ENCODE measurements around the gene TNRC6B. TPM values are rescaled to one million over a fixed set of nuclear protein-coding genes. Genes with fewer than 3 reads are reported as not detected.

Gene TNRC6B
- total RNA-seq, 4 donors from 2014 or later = 10.5 to 76.0 (median 37.2) TPM

DNA sequence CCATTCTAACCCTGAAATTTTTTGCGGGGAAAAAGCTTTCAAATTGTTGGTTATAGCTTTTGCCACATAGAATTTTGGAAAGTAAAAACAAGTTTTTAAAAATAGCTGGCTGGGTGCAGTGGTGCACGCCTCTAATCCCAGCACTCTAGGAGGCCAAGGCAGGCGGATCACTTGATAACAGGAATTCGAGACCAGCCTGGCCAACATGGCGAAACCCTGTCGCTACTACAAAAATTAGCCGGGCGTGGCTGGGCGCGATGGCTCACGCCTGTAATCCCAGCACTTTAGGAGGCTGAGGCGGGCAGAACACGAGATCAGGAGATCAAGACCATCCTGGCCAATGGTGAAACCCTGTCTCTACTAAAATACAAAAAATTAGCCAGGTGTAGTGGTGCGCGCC, 54.9 kb downstream of the TNRC6B start:
- Histone ChIP-seq H3K36me3 (no peaks in the 10 kb centered on the region), H3K4me1 (peaks cover 0 to 11% of the 10 kb centered on the region in 2 donors), H3K9me3 (no peaks in the 10 kb centered on the region), H3K27me3 (no peaks in the 10 kb centered on the region), H3K27ac (no peak overlapping the region), H3K4me3 (no peak overlapping the region)
- TF ChIP-seq POLR2A (IDR thresholded peaks at IDR 0.05) (no peak), CTCF (IDR thresholded peaks at IDR 0.05) (no peak)
- intact Hi-C loops (cut with DNase I; ENCODE audit: low total_unique reads) = no loop called here
- no peak for DNase-seq

GRCh38 chr22:40233886-40234285, 56.2 kb downstream of the TNRC6B start:
- TF ChIP-seq POLR2A (IDR thresholded peaks at IDR 0.05) = no peak
- no peak for TF ChIP-seq CTCF (IDR thresholded peaks at IDR 0.05)
- Histone ChIP-seq H3K27me3 (no peaks in the 10 kb centered on the region), H3K27ac (no peak overlapping the region), H3K4me3 (no peak overlapping the region), H3K9me3 (no peaks in the 10 kb centered on the region), H3K36me3 (no peaks in the 10 kb centered on the region), H3K4me1 (peaks cover 4 to 9% of the 10 kb centered on the region in 2 donors)
- no peak for DNase-seq
- intact Hi-C loops (cut with DNase I; ENCODE audit: low total_unique reads) = no loop called here

DNA sequence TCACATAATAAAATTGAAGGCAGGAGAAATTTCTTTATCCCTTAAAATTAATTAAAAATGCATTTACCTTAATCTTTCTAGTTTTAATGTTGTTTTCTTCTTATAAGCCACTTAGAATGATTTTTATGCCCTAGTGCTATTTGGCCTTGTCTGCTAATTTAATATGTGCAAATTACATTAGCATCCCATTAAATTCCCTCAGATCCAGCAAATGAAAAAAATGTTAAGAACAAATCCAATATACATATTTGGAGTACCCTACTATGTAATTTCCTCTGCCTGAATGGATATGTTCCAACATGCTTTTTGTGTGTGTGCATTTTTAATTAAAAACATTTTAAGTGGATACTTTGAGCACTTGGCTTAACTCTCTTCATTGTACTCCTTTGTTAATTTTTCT, 56.9 kb downstream of the TNRC6B start:
- no peak overlapping the region for H3K27ac ChIP-seq
- no peaks in the 10 kb centered on the region for H3K36me3 ChIP-seq
- H3K27me3 ChIP-seq = no peaks in the 10 kb centered on the region
- H3K4me1 ChIP-seq = peaks cover 5% of the 10 kb centered on the region in 2 donors
- intact Hi-C loops (cut with DNase I; ENCODE audit: low total_unique reads) = no loop called here
- no peaks in the 10 kb centered on the region for H3K9me3 ChIP-seq
- no peak for DNase-seq
- no peak overlapping the region for H3K4me3 ChIP-seq
- TF ChIP-seq POLR2A (IDR thresholded peaks at IDR 0.05) (no peak), CTCF (IDR thresholded peaks at IDR 0.05) (no peak)

- Histone ChIP-seq H3K4me1 (peaks cover 5% of the 10 kb centered on the region in 2 donors), H3K36me3 (no peaks in the 10 kb centered on the region), H3K27ac (no peak overlapping the region), H3K27me3 (no peaks in the 10 kb centered on the region), H3K9me3 (no peaks in the 10 kb centered on the region), H3K4me3 (no peak overlapping the region)
- no peak for TF ChIP-seq POLR2A (IDR thresholded peaks at IDR 0.05)
- no peak for TF ChIP-seq CTCF (IDR thresholded peaks at IDR 0.05)
- DNase-seq = no peak
- intact Hi-C loops (cut with DNase I; ENCODE audit: low total_unique reads) = no loop called here
Observed at GRCh38 chr22:40235308-40235707, 57.6 kb downstream of the TNRC6B start.

DNA sequence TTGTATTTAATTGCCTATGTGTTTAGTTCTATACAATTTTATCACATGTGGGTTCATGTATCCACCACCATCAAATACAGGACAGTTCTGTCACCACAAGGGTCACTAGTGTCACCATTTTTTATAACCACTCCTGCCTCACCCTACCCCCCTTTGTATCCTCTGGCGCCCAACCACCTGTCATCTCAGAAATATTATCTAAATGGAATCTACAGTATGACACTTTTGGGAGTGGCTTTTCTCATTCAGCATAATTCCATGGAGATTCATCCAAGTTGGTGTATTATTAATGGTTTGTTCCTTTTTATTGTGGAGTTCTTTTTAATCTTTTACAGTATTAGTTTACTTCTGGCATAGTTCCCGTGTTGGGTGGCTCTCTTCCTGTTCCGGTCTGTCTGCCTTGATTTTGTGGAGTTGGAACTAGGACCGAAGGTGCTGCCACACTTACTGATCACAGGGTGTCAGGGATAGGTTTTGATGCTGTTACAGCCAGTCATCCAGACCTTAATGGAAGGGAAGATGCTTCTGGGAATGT, 58.5 kb downstream of the TNRC6B start:
- Histone ChIP-seq H3K27ac (no peak overlapping the region), H3K27me3 (no peaks in the 10 kb centered on the region), H3K9me3 (no peaks in the 10 kb centered on the region), H3K4me3 (no peak overlapping the region), H3K36me3 (no peaks in the 10 kb centered on the region), H3K4me1 (peaks cover 5% of the 10 kb centered on the region in 2 donors)
- intact Hi-C loops (cut with DNase I; ENCODE audit: low total_unique reads) = no loop called here
- TF ChIP-seq CTCF (IDR thresholded peaks at IDR 0.05) = no peak
- no peak for TF ChIP-seq POLR2A (IDR thresholded peaks at IDR 0.05)
- no peak for DNase-seq
